ENCODE results near the gene SCG2.
A peak's percentile ranks its signal among the peaks of the same experiment; 100 is the strongest.

Gene SCG2, protein sequence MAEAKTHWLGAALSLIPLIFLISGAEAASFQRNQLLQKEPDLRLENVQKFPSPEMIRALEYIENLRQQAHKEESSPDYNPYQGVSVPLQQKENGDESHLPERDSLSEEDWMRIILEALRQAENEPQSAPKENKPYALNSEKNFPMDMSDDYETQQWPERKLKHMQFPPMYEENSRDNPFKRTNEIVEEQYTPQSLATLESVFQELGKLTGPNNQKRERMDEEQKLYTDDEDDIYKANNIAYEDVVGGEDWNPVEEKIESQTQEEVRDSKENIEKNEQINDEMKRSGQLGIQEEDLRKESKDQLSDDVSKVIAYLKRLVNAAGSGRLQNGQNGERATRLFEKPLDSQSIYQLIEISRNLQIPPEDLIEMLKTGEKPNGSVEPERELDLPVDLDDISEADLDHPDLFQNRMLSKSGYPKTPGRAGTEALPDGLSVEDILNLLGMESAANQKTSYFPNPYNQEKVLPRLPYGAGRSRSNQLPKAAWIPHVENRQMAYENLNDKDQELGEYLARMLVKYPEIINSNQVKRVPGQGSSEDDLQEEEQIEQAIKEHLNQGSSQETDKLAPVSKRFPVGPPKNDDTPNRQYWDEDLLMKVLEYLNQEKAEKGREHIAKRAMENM

DNA sequence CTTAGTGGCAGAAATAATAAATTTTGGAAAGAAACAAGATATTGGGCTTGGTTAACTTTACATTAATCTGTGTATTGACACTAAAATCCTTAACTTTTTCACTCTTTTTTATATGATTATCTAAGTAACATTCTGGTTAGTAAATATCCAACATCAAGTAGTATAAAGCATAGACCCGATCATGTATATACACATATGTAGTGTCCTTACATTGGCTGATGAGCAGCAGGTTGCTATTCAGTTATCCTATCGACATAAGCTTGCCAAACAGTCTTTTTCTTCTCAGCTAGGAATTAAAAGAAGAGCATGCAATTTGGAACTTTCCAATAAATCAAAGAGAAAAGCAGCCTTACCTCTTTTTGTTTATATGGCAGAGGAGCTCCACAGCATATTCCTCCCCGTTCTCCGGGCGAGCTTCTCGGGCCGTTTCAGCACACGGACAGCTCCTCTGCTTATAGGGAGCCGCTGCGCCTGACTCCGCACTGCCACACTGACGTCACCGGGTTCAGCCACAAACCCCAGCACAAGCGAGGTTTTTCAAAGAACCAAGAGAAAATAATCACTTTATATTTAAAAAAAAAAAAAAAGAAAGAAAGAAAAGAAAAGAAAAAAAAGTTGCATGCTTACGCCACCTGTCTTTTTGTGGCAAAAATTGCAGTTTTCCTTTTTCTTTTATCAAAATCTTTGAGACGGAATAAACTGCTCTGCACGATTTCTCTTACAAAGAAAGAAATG, at the start of gene SCG2:
Gene SCG2, minus strand, starts transcription at position 430 of the 735 bp plus-strand sequence. CDS start 3,079 bp downstream, outside the sequence.
- peak; percentile 96 for DNase-seq (ENCODE audit: low read depth)
- Histone ChIP-seq H3K4me3 (ENCODE audit: low read length) (peak within 1 kb of the TSS; percentile 39), H3K36me3 (ENCODE audit: control insufficient read depth, insufficient read depth, low read length, severe bottlenecking) (no peaks in the 10 kb centered on the region), H3K9me3 (ENCODE audit: control insufficient read depth, low read length) (no peaks in the 10 kb centered on the region), H3K27me3 (replicated peaks; ENCODE audit: control insufficient read depth, insufficient read depth, low read length) (no peaks in the 10 kb centered on the region), H3K9ac (ENCODE audit: low read length) (no peak within 1 kb of the TSS), H3K4me1 (ENCODE audit: control insufficient read depth, insufficient read depth, low read length) (peaks cover 27% of the 10 kb centered on the region)

- Histone ChIP-seq H3K9me3 (ENCODE audit: control insufficient read depth, low read length) (no peaks in the 10 kb centered on the region), H3K27me3 (replicated peaks; ENCODE audit: control insufficient read depth, insufficient read depth, low read length) (no peaks in the 10 kb centered on the region), H3K9ac (ENCODE audit: low read length) (no peak overlapping the region), H3K36me3 (ENCODE audit: control insufficient read depth, insufficient read depth, low read length, severe bottlenecking) (no peaks in the 10 kb centered on the region), H3K4me3 (ENCODE audit: low read length) (no peak overlapping the region), H3K4me1 (ENCODE audit: control insufficient read depth, insufficient read depth, low read length) (no peaks in the 10 kb centered on the region)
- DNase-seq (ENCODE audit: low read depth): no peak
Observed at GRCh38 chr2:223649554-223650533, 47.7 kb upstream of the SCG2 start.

- H3K27me3 ChIP-seq (replicated peaks; ENCODE audit: control insufficient read depth, insufficient read depth, low read length): no peaks in the 10 kb centered on the region
- no peaks in the 10 kb centered on the region for H3K36me3 ChIP-seq (ENCODE audit: control insufficient read depth, insufficient read depth, low read length, severe bottlenecking)
- no peaks in the 10 kb centered on the region for H3K9me3 ChIP-seq (ENCODE audit: control insufficient read depth, low read length)
- no peak overlapping the region for H3K9ac ChIP-seq (ENCODE audit: low read length)
- DNase-seq (ENCODE audit: low read depth): no peak
- H3K4me1 ChIP-seq (ENCODE audit: control insufficient read depth, insufficient read depth, low read length): no peaks in the 10 kb centered on the region
- no peak overlapping the region for H3K4me3 ChIP-seq (ENCODE audit: low read length)
Observed at GRCh38 chr2:223648755-223649154, 46.6 kb upstream of the SCG2 start.

DNA sequence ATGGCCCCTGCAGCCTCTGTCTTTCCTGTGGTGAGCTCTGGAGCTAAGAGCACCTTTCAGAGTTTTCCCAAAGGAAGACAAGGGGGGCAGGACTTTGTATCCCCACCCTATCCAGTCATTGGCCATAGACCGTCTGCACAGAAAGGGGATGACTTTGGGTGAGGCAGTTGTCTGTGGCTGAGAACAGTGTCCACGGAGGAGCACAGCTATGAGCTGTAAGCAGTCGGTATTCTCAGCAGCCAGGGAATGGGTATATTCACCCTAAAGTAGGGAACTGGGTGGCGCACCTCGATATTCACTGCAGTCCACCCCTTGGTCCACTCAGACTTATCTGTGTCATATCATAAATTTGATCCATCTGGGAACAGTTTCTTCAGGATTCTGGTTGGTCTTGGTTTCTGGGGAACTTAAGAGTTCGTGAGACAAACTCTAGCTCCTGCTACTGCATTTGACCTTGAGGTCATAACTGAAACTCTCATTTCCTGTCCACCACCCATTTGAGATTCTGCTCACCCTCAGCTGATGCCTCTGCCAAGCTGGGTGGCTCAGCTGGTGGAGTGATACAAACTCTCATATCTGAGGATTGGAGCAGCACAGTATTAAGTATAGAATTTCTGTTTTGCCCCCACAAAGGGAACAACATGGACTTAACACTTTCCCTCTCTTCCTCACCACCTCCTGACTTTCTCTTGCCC, 45.2 kb upstream of the SCG2 start:
- H3K36me3 ChIP-seq (ENCODE audit: control insufficient read depth, insufficient read depth, low read length, severe bottlenecking): no peaks in the 10 kb centered on the region
- H3K27me3 ChIP-seq (replicated peaks; ENCODE audit: control insufficient read depth, insufficient read depth, low read length): no peaks in the 10 kb centered on the region
- H3K9ac ChIP-seq (ENCODE audit: low read length): no peak overlapping the region
- DNase-seq (ENCODE audit: low read depth): no peak
- peaks cover 3% of the 10 kb centered on the region for H3K4me1 ChIP-seq (ENCODE audit: control insufficient read depth, insufficient read depth, low read length)
- H3K9me3 ChIP-seq (ENCODE audit: control insufficient read depth, low read length): no peaks in the 10 kb centered on the region
- no peak overlapping the region for H3K4me3 ChIP-seq (ENCODE audit: low read length)

DNA sequence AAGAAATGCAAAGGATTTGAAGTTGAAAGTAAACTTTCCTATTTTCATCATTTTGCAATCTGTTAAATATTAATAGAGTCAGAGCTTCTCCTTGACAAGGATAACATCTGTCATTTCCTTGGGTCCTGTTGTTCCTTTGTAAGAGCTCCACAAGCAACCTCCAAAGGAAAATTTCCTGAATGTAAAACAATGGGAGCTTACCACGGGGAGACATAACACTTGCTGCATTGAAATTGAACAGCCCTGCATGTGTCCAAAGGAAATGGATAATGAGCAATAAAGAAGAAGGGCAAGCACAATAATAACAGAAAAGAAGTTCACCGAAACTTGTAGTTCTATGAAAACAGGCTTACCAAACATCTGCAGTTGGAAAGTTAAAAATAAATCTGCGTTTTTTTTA, 42.0 kb upstream of the SCG2 start:
- Histone ChIP-seq H3K4me3 (ENCODE audit: low read length) (no peak overlapping the region), H3K9ac (ENCODE audit: low read length) (no peak overlapping the region), H3K4me1 (ENCODE audit: control insufficient read depth, insufficient read depth, low read length) (peaks cover 7% of the 10 kb centered on the region), H3K36me3 (ENCODE audit: control insufficient read depth, insufficient read depth, low read length, severe bottlenecking) (no peaks in the 10 kb centered on the region), H3K27me3 (replicated peaks; ENCODE audit: control insufficient read depth, insufficient read depth, low read length) (no peaks in the 10 kb centered on the region), H3K9me3 (ENCODE audit: control insufficient read depth, low read length) (no peaks in the 10 kb centered on the region)
- no peak for DNase-seq (ENCODE audit: low read depth)

DNA sequence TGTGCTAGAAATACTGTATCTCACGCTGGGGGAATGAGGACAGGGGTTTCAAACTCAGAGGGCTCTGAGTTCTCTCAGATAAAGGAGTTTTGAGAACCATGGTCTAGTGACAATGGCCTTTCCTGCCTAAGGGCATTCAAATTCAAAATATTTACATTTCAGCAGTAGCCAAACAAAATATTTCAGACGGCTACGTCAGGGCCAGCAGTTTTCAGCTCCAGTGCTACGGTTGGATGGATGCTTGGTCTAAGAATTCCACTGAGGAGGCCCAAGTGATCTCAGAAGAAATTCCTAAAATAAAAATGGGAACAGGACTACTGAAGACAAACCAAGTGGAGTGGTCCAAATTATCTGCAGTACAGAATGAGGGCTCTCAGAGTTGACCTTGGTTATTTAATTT, 41.1 kb upstream of the SCG2 start:
- Histone ChIP-seq H3K9ac (ENCODE audit: low read length) (no peak overlapping the region), H3K27me3 (replicated peaks; ENCODE audit: control insufficient read depth, insufficient read depth, low read length) (no peaks in the 10 kb centered on the region), H3K36me3 (ENCODE audit: control insufficient read depth, insufficient read depth, low read length, severe bottlenecking) (no peaks in the 10 kb centered on the region), H3K9me3 (ENCODE audit: control insufficient read depth, low read length) (peaks cover 6% of the 10 kb centered on the region), H3K4me3 (ENCODE audit: low read length) (no peak overlapping the region), H3K4me1 (ENCODE audit: control insufficient read depth, insufficient read depth, low read length) (peaks cover 7% of the 10 kb centered on the region)
- DNase-seq (ENCODE audit: low read depth): peak; percentile 40

DNA sequence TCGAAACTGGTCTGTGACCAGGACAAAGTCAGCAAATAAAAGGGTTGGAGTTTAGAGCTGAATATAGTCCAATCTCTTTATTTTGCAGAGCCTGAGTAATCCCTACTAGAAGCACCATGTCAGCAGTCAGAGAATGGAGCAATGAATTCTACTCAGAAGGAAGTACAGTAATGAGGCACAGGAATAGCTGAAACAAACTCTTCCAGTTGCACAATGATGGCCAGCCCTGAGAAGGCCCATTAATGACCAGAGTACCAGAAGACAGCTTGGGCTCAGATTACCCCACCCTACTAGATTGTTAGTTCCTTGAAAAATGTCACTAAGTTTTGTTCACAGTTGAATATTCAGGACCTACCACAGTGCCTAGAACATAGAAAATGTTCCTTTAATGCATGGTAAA, 40.3 kb upstream of the SCG2 start:
- Histone ChIP-seq H3K4me1 (ENCODE audit: control insufficient read depth, insufficient read depth, low read length) (peaks cover 7% of the 10 kb centered on the region), H3K9ac (ENCODE audit: low read length) (no peak overlapping the region), H3K27me3 (replicated peaks; ENCODE audit: control insufficient read depth, insufficient read depth, low read length) (no peaks in the 10 kb centered on the region), H3K4me3 (ENCODE audit: low read length) (no peak overlapping the region), H3K36me3 (ENCODE audit: control insufficient read depth, insufficient read depth, low read length, severe bottlenecking) (no peaks in the 10 kb centered on the region), H3K9me3 (ENCODE audit: control insufficient read depth, low read length) (peaks cover 6% of the 10 kb centered on the region)
- DNase-seq (ENCODE audit: low read depth): peak; percentile 75

GRCh38 chr2:223641082-223641481, 38.9 kb upstream of the SCG2 start:
- Histone ChIP-seq H3K4me1 (ENCODE audit: control insufficient read depth, insufficient read depth, low read length) (peaks cover 7% of the 10 kb centered on the region), H3K36me3 (ENCODE audit: control insufficient read depth, insufficient read depth, low read length, severe bottlenecking) (no peaks in the 10 kb centered on the region), H3K4me3 (ENCODE audit: low read length) (no peak overlapping the region), H3K9ac (ENCODE audit: low read length) (no peak overlapping the region), H3K9me3 (ENCODE audit: control insufficient read depth, low read length) (peaks cover 6% of the 10 kb centered on the region), H3K27me3 (replicated peaks; ENCODE audit: control insufficient read depth, insufficient read depth, low read length) (no peaks in the 10 kb centered on the region)
- peak; percentile 89 for DNase-seq (ENCODE audit: low read depth)

GRCh38 chr2:223635080-223635479, 32.9 kb upstream of the SCG2 start:
- peaks cover 6% of the 10 kb centered on the region for H3K9me3 ChIP-seq (ENCODE audit: control insufficient read depth, low read length)
- H3K4me3 ChIP-seq (ENCODE audit: low read length): no peak overlapping the region
- peak; percentile 77 for DNase-seq (ENCODE audit: low read depth)
- H3K36me3 ChIP-seq (ENCODE audit: control insufficient read depth, insufficient read depth, low read length, severe bottlenecking): no peaks in the 10 kb centered on the region
- H3K27me3 ChIP-seq (replicated peaks; ENCODE audit: control insufficient read depth, insufficient read depth, low read length): no peaks in the 10 kb centered on the region
- H3K9ac ChIP-seq (ENCODE audit: low read length): no peak overlapping the region
- no peaks in the 10 kb centered on the region for H3K4me1 ChIP-seq (ENCODE audit: control insufficient read depth, insufficient read depth, low read length)

DNA sequence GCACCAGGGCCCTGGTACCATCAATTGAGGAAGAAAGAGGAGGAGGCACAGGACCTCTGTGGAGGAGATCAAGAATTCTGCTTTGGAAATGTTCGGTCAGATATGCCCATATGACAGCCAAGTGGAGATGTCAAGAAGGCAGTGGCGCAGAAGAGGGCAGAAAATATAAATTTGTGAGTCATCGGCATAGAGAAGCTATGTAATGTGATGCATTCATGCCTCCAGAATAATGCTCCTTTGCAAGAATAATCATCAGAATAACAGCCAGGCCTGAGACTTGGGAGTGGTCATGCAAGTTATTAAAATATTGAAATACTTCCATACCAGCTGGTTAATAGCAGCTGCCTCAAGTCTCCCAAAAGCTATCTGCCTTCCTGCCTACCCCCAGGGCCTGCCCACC, 32.1 kb upstream of the SCG2 start:
- DNase-seq (ENCODE audit: low read depth): no peak
- no peaks in the 10 kb centered on the region for H3K36me3 ChIP-seq (ENCODE audit: control insufficient read depth, insufficient read depth, low read length, severe bottlenecking)
- H3K9ac ChIP-seq (ENCODE audit: low read length): no peak overlapping the region
- no peaks in the 10 kb centered on the region for H3K27me3 ChIP-seq (replicated peaks; ENCODE audit: control insufficient read depth, insufficient read depth, low read length)
- H3K4me3 ChIP-seq (ENCODE audit: low read length): no peak overlapping the region
- no peaks in the 10 kb centered on the region for H3K4me1 ChIP-seq (ENCODE audit: control insufficient read depth, insufficient read depth, low read length)
- H3K9me3 ChIP-seq (ENCODE audit: control insufficient read depth, low read length): peaks cover 6% of the 10 kb centered on the region

All from adipocyte (in vitro differentiated cells).